Endothelial cell of umbilical vein (primary cell): ENCODE measurements around the gene TOP2A.

ENCODE experiments used
- CTCF ChIP-seq, 2 donors: IDR thresholded peaks; 1 replicate in 1 of 2; 2 replicates in 1 of 2; pipeline ENCODE4 v1.5.1; 2011; ENCODE audit warnings: low read length in 2 of 2, mild to moderate bottlenecking in 2 of 2, moderate library complexity in 2 of 2, control low read depth in 1 of 2, inconsistent platforms in 1 of 2, low read depth in 1 of 2; ENCODE audit not compliant: insufficient read depth in 1 of 2; ENCODE audit errors: extremely low read depth in 1 of 2
- EZH2 ChIP-seq: IDR thresholded peaks from 2 replicates; pipeline ENCODE4 v1.6.1; 2012; ENCODE audit warnings: borderline replicate concordance, low read depth, mild to moderate bottlenecking, moderate library complexity, low read length, inconsistent platforms; ENCODE audit not compliant: severe bottlenecking
- FOS ChIP-seq: IDR thresholded peaks from 2 replicates; pipeline ENCODE4 v1.6.1; 2011; ENCODE audit warnings: mild to moderate bottlenecking, low read length, moderate library complexity, borderline replicate concordance; ENCODE audit not compliant: insufficient read depth
- GATA2 ChIP-seq: IDR thresholded peaks from 2 replicates; pipeline ENCODE4 v1.7.0; 2011; ENCODE audit warnings: low read depth, mild to moderate bottlenecking, moderate library complexity, mixed read lengths, low read length; ENCODE audit not compliant: insufficient read length, insufficient read depth
- MYC ChIP-seq: IDR thresholded peaks from one replicate; pipeline ENCODE4 v1.6.1; 2011; ENCODE audit warnings: mild to moderate bottlenecking, low read depth, low read length
- POLR2A ChIP-seq: IDR thresholded peaks from 2 replicates; pipeline ENCODE4 v1.6.1; 2012; ENCODE audit warnings: low read depth, mild to moderate bottlenecking, control low read depth, low read length
- POLR2AphosphoS5 ChIP-seq: IDR thresholded peaks from 2 replicates; pipeline ENCODE4 v1.6.1; 2012; ENCODE audit warnings: low read depth, mild to moderate bottlenecking, control low read depth, low read length, moderate library complexity; ENCODE audit not compliant: insufficient read depth
- TF ChIP-seq, protein P1 (sequence below): IDR thresholded peaks from 2 replicates; pipeline ENCODE4 v1.6.1; 2011; ENCODE audit not compliant: insufficient read depth, insufficient read length

- TF ChIP-seq POLR2AphosphoS5 = no peak
- TF ChIP-seq CTCF (IDR thresholded peaks at IDR 0.05; ENCODE audit: extremely low read depth in 1 of 2, insufficient read depth in 1 of 2, low read depth in 1 of 2, low read length in 2 of 2) = no peak
- TF ChIP-seq EZH2 = no peak
- TF ChIP-seq, protein P1, sequence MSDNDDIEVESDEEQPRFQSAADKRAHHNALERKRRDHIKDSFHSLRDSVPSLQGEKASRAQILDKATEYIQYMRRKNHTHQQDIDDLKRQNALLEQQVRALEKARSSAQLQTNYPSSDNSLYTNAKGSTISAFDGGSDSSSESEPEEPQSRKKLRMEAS = no peak
- no peak for TF ChIP-seq POLR2A
- no peak for TF ChIP-seq FOS
- no peak for TF ChIP-seq GATA2
- TF ChIP-seq MYC = no peak
Observed at GRCh38 chr17:40407460-40407859, 10.2 kb downstream of the TOP2A start.
